PC-9 (cell line): ENCODE results near the gene ZMIZ1. TPM values are rescaled to one million over a fixed set of nuclear protein-coding genes. Genes with fewer than 3 reads are reported as not detected.

Source experiments
- BruUV-seq: library from RNA; stranded (reverse); fragments of 400-500 nt; replicated peaks from 2 replicates; lab custom pipeline; 2021; lab: Mats Ljungman, UMichigan
- CTCF ChIA-PET: fragments of 300-600 bp; sonication (Branson Sonifier 250); formaldehyde crosslinking; loops from one replicate; lab custom pipeline; 2022; ENCODE audit warnings: antibody characterized with exemption; lab: Charles Lee
- POLR2A ChIA-PET: fragments of 300-600 bp; sonication (Branson Sonifier 250); formaldehyde crosslinking; loops from one replicate; lab custom pipeline; 2022; ENCODE audit warnings: antibody characterized with exemption; ENCODE audit not compliant: unreplicated experiment; lab: Charles Lee
- DNase-seq, 2 experiments: peaks; one replicate each; pipeline versions ENCODE4 v3.0.0 to v3.0.0-alpha.2; 2015 to 2022; ENCODE audit warnings: mixed read lengths in 1 of 2
- H2AFZ ChIP-seq: fragments of 200-600 bp; sonication (generic); 2 replicates; pipeline ENCODE4 v1.8.1; 2017; ENCODE audit warnings: antibody characterized with exemption
- H3F3A ChIP-seq: fragments of 200-600 bp; sonication (generic); 2 replicates; pipeline ENCODE4 v1.8.1; 2017; ENCODE audit warnings: antibody characterized with exemption, mild to moderate bottlenecking, low read depth; ENCODE audit not compliant: insufficient read depth
- H3K27ac ChIP-seq: fragments of 200-600 bp; sonication (generic); 2 replicates; pipeline ENCODE4 v1.6.1; 2016; ENCODE audit warnings: mixed run types
- H3K27me3 ChIP-seq: fragments of 200-600 bp; sonication (generic); 2 replicates; pipeline ENCODE4 v1.6.1; 2016; ENCODE audit warnings: low read depth, mixed run types; ENCODE audit not compliant: insufficient read depth
- H3K36me3 ChIP-seq: fragments of 200-600 bp; sonication (generic); 2 replicates; pipeline ENCODE4 v1.6.1; 2016; ENCODE audit warnings: low read depth, mixed run types
- H3K4me1 ChIP-seq: fragments of 200-600 bp; sonication (generic); replicated peaks from 2 replicates; pipeline ENCODE4 v1.6.1; 2016; ENCODE audit warnings: mixed run types; ENCODE audit not compliant: insufficient read depth
- H3K4me2 ChIP-seq: fragments of 200-600 bp; sonication (generic); 2 replicates; pipeline ENCODE4 v1.6.1; 2017; ENCODE audit warnings: mixed run types
- H3K4me3 ChIP-seq: fragments of 200-600 bp; sonication (generic); 2 replicates; pipeline ENCODE4 v1.6.1; 2016; ENCODE audit warnings: mixed run types
- H3K79me2 ChIP-seq: fragments of 200-600 bp; sonication (generic); 2 replicates; pipeline ENCODE4 v1.6.1; 2017; ENCODE audit warnings: low read depth, mixed run types
- H3K9me2 ChIP-seq: fragments of 200-600 bp; sonication (generic); 2 replicates; pipeline ENCODE4 v1.8.1; 2017; ENCODE audit warnings: mild to moderate bottlenecking; ENCODE audit not compliant: insufficient read depth
- H3K9me3 ChIP-seq: fragments of 200-600 bp; sonication (generic); 2 replicates; pipeline ENCODE4 v1.8.1; 2016; ENCODE audit warnings: low read depth; ENCODE audit not compliant: insufficient read depth
- H4K20me1 ChIP-seq: fragments of 200-600 bp; sonication (generic); 2 replicates; pipeline ENCODE4 v1.8.1; 2017; ENCODE audit not compliant: insufficient read depth
- EZH2 ChIP-seq: fragments of 200-600 bp; sonication (generic); IDR thresholded peaks from 2 replicates; pipeline ENCODE4 v1.8.0; 2017; ENCODE audit warnings: antibody characterized with exemption, low read depth
- intact Hi-C: fragments of 100-400 bp; cut with micrococcal nuclease; formaldehyde crosslinking; loops from one replicate; pipeline ENCODE4 v1.10.0; 2022; ENCODE audit not compliant: unreplicated experiment
- total RNA-seq: library from RNA; stranded (reverse); gene quantifications from 2 replicates; pipeline ENCODE4 v1.2.3, GENCODE V29; 2021
- TF ChIP-seq, protein P1 (sequence below): fragments of 200-600 bp; sonication (generic); conservative IDR thresholded peaks from 2 replicates; pipeline ENCODE4 v1.6.1; 2017; ENCODE audit warnings: mixed run types, antibody characterized with exemption, mild to moderate bottlenecking, moderate library complexity

The ZMIZ1 gene
- total RNA-seq, 1 experiment from 2014 or later: 47.6 TPM

DNA sequence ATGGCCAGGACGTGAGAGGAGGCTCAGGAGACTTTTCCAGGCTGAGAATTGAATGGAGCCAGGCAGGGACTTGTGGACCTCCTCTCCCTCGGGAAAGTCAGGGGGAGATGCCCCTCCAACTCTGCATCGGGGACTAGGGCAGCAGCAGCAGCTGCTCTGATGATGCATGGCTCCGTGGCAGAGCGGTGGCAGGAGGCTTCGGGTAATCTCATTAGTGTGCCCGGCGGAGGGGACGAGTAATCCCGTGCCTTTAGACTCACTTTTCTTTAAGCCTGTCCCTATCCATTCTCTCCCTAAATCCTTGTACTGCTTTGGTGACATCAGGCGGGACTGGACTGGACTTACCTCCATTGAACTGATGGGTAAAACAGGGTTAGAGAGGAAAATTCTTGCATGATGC lies 75.1 kb downstream of the ZMIZ1 start:
- BruUV-seq: no TSS peak
- no peak overlapping the region for H2AFZ ChIP-seq
- no peaks in the 10 kb centered on the region for H3K27me3 ChIP-seq
- no peak overlapping the region for H3K27ac ChIP-seq
- DNase-seq: no peak
- H4K20me1 ChIP-seq: peaks cover 4% of the 10 kb centered on the region; the same call in 1 of the 2 replicates
- H3K4me1 ChIP-seq: peaks cover 15% of the 10 kb centered on the region
- intact Hi-C loops: no loop called here
- no peaks in the 10 kb centered on the region for H3K79me2 ChIP-seq
- no peaks in the 10 kb centered on the region for H3K9me2 ChIP-seq
- no peak overlapping the region for H3K4me2 ChIP-seq
- peaks cover 11% of the 10 kb centered on the region; the same call in 1 of the 2 replicates for H3F3A ChIP-seq
- H3K4me3 ChIP-seq: no peak overlapping the region
- no peaks in the 10 kb centered on the region; the same call in 1 of the 2 replicates for H3K36me3 ChIP-seq
- POLR2A ChIA-PET: interaction anchor here (0.7 kb wide), 1 partner anchor 25 kb away, joined by 3 read pairs; no protein-coding TSS in a partner anchor
- H3K9me3 ChIP-seq: no peaks in the 10 kb centered on the region
- CTCF ChIA-PET: no interaction called here
- no peak for TF ChIP-seq EZH2
- TF ChIP-seq, protein P1, sequence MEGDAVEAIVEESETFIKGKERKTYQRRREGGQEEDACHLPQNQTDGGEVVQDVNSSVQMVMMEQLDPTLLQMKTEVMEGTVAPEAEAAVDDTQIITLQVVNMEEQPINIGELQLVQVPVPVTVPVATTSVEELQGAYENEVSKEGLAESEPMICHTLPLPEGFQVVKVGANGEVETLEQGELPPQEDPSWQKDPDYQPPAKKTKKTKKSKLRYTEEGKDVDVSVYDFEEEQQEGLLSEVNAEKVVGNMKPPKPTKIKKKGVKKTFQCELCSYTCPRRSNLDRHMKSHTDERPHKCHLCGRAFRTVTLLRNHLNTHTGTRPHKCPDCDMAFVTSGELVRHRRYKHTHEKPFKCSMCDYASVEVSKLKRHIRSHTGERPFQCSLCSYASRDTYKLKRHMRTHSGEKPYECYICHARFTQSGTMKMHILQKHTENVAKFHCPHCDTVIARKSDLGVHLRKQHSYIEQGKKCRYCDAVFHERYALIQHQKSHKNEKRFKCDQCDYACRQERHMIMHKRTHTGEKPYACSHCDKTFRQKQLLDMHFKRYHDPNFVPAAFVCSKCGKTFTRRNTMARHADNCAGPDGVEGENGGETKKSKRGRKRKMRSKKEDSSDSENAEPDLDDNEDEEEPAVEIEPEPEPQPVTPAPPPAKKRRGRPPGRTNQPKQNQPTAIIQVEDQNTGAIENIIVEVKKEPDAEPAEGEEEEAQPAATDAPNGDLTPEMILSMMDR: no peak

DNA sequence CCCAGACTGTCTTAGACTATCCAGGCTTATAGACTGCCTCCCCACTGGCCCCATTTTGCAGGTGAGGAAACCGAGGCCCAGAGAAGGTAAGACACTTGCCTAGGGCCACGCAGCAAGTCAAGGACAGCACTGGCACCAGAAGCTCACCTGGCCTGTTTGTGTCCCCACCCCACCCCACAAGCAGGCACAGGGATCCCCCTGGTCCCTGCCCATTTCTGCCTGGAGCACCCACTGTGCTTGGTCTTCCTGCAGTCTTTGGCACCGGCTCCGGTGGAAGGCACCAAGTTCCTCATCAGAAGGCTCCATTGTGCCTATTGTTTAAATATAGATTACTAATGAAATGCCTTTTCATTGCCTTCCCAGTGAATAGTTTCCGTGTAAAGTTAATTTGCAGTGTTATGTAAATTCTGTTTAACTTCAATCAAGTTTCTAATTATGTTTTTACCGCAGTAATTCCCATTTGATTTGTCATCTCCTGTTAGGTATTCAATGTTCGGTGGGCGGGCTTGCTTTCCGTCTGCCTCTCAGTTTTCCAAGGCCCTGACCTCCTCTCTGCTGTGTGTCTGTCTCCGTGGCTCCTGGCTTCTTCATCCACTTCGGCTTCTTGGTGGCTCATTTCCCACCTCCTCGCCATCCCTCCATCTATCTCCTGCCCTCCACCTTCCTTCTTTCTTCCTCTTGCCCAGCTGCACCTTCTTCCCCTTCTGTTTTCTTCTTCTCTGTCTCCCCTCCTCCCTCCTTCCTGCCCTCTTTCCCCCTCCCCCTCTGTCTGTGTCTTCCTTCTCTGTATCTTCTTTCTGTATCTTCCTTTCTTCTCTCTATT lies 75.8 kb downstream of the ZMIZ1 start:
- H3K4me3 ChIP-seq: no peak overlapping the region
- TF ChIP-seq EZH2: no peak
- TF ChIP-seq, protein P1: no peak
- no peaks in the 10 kb centered on the region for H3K9me2 ChIP-seq
- no peaks in the 10 kb centered on the region for H3K9me3 ChIP-seq
- no peak overlapping the region for H3K27ac ChIP-seq
- BruUV-seq: no TSS peak
- H3F3A ChIP-seq: peaks cover 18% of the 10 kb centered on the region; the same call in 1 of the 2 replicates
- intact Hi-C loops: no loop called here
- H2AFZ ChIP-seq: no peak overlapping the region
- H3K27me3 ChIP-seq: no peaks in the 10 kb centered on the region
- no peaks in the 10 kb centered on the region; the same call in 1 of the 2 replicates for H3K36me3 ChIP-seq
- no peak overlapping the region for H3K4me2 ChIP-seq
- peaks cover 4% of the 10 kb centered on the region; the same call in 1 of the 2 replicates for H4K20me1 ChIP-seq
- POLR2A ChIA-PET: interaction anchor here (0.5 to 0.7 kb wide), 2 partner anchors 10 to 25 kb away, joined by 3 to 7 read pairs; no protein-coding TSS in a partner anchor
- CTCF ChIA-PET: no interaction called here
- H3K4me1 ChIP-seq: peaks cover 22% of the 10 kb centered on the region
- DNase-seq: no peak
- H3K79me2 ChIP-seq: peaks cover 5% of the 10 kb centered on the region; the same call in 1 of the 2 replicates

DNA sequence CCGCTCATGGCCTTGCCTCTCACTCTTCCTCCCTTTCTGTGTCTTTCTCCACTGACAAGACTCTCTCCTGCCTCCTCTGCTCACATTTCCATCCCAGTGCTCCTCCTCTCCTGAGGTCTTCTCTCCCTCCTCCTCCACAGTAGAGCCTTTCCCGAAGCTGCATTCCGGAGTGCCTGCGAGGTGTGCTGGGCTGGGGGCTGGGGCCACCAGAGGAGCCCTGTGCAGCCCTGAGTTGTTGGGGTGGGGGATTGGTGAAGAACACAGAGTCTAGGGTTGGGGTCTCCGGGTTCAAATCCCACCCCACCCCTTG lies 76.4 kb downstream of the ZMIZ1 start:
- intact Hi-C loops: no loop called here
- TF ChIP-seq, protein P1: no peak
- TF ChIP-seq EZH2: no peak
- Histone ChIP-seq H3K9me2 (no peaks in the 10 kb centered on the region), H4K20me1 (peaks cover 4% of the 10 kb centered on the region; the same call in 1 of the 2 replicates), H3K36me3 (no peaks in the 10 kb centered on the region), H3K9me3 (no peaks in the 10 kb centered on the region), H2AFZ (no peak overlapping the region), H3K27me3 (no peaks in the 10 kb centered on the region), H3K4me3 (no peak overlapping the region), H3K4me2 (no peak overlapping the region), H3F3A (peaks cover 20% of the 10 kb centered on the region; the same call in 1 of the 2 replicates), H3K79me2 (peaks cover 7% of the 10 kb centered on the region; the same call in 1 of the 2 replicates), H3K4me1 (peaks cover 26% of the 10 kb centered on the region), H3K27ac (no peak overlapping the region)
- CTCF ChIA-PET: no interaction called here
- POLR2A ChIA-PET: no interaction called here
- no TSS peak for BruUV-seq
- DNase-seq: no peak
